Myocyte (in vitro differentiated cells): ENCODE data around the gene GABBR2. TPM values are rescaled to one million over a fixed set of nuclear protein-coding genes. Genes with fewer than 3 reads are reported as not detected.

Experiments used
- DNase-seq: peaks from one replicate; pipeline ENCODE4 v3.0.0-alpha.2; 2012; ENCODE audit warnings: low read depth
- total RNA-seq: library from RNA; depleted of rRNA; stranded (reverse); fragments of >200 nt; gene quantifications from 2 replicates; pipeline ENCODE4 v1.2.3, GENCODE V29; 2014

GABBR2 gene
- total RNA-seq, 1 donor from 2014 or later = 0.51 TPM

DNA sequence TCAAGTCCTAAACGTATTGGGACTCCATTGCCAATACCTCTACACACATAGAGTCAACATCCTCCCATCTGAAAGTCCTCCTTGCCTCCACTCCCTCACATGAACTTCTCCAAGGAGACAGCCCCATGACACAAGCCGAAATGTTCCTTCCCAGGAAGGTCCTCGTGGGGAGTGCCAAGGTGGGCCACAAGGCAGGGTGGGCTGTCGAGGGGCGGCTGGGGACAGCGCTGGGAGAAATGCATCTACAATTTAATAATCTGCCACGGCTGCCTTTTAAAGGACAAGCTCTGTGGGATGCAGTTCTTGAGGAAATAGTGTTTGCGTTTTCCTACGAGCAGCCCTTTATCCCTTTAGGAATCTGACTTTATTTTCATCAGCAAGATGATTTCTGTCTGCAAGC, 138.7 kb downstream of the GABBR2 start:
- DNase-seq = no peak

DNA sequence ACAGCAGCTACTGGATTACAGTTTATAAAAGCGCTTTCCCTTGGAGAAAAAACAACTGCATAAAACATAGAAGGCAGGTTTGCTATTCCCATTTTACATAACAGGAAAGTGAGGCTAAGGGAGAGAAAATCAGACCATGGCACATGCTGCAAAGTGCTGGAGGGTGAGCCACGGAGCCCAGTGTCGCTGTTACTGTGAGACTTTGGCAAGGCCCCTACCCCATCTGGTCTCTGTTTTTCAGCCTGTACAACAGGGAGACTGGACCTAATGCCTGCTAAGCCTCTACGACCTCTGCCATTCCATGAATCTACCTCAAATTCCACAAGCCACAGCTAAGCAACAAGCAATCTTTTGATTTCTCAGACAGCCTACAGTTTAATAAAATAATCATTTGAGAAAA, 139.2 kb downstream of the GABBR2 start:
- no peak for DNase-seq

DNA sequence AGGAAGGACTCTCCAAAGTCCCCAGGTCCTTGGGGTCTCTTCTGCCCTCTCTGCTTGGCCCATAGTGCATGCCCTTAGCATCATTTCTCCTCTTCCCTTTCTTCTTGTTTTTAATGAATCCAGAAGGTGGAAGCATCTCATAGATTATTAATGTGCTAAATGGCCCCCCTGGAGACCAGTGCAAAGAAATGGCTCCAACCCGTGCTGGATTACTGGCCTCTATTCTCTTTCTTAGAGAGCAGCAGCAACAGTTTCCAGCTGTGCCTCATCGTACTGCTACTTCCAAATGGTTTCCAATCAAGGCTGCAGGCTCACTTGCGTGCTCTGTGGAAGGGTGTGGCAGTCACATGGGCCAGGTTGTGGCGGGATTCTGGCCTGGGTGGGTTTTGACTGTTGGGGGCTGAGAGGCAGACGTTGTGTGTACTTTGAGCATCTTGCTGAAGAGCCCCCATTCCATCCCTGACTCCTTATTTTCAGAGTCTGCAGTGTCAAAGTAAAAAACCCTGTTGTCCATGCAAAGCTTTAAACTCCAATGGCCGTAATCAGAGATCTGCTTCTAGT, 139.7 kb downstream of the GABBR2 start:
- no peak for DNase-seq

DNA sequence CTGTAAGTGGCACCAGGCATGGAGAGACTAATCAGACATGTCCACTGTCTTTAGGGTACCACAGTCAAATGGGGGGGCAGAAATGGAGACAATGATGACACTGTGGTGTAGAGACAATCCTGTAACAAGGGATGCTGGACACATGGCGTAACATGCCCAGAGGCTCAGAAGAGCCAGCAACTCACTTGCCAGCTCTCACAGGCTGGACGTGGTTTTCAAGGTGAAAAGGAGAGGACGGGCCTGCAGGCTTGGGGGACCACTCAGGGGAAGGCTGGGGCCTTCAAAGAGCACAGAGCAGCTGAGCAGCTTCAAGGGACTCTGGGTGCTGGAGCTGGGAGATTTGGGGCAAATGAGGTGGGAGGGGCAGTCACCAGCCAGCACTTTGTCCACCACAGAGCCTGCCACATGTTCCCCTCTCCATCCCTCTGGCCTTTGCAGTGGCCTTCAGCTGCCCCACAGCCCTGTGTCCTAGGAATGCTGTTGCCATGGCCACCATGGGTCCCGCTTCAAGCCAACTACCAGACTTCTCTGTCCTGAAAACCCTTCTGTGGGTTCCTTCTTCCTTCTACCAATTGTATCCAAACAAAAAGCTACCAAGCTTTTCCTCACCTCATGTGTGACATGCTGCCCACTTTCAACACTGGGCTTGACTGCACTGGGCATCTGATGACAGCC, 140.4 kb downstream of the GABBR2 start:
- no peak for DNase-seq

GRCh38 chr9:98567540-98568233, 141.0 kb downstream of the GABBR2 start:
- DNase-seq = no peak

DNA sequence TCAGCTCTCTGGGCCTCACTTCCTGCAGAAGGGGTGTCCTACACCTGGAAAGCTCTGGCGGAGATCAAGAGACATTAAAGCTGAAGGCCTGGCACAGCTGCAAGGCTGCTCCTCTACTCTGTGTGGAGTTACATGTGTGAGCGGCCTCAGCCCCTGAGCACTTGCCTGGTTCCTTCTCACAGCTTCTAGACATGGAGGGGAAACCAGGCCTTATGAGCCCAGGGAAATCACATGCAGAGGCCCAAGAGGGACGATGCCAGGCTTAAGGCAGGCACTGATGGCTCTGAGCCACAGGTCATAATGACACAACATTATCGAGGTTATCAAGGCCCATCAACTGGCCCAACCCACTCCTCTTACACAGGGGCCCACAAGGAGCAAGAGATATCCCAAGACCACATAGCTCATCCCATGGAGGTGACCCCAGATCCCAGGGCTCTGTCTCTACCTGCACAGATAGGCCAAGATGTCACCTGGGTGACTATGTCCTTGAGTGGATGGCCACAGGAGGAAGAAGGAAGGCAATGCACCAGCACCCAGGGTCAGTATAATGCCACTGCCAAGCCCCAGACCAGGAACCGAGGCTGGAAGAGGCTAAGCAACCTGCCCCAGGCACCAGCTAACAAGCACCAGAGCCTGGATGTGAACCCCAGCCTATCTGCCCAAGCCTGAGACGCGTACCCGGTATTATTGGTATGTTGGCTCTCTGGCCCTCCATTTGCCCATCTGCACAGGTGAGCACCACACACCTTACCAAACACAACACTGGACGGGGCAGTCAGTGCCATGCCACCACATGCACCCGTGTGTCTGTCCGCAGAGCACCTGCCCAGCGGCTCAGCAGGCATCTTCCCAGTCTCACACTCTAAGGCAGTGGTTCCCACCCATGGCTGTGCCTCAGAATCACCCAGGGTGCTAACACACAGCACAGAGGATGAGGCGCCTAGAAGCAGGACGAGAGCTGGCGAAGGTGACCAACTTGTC, 143.3 kb downstream of the GABBR2 start:
- no peak for DNase-seq

GRCh38 chr9:98564714-98565113, 144.0 kb downstream of the GABBR2 start:
- no peak for DNase-seq

- DNase-seq = no peak
Measured at GRCh38 chr9:98563988-98564387, 144.7 kb downstream of the GABBR2 start.

DNA sequence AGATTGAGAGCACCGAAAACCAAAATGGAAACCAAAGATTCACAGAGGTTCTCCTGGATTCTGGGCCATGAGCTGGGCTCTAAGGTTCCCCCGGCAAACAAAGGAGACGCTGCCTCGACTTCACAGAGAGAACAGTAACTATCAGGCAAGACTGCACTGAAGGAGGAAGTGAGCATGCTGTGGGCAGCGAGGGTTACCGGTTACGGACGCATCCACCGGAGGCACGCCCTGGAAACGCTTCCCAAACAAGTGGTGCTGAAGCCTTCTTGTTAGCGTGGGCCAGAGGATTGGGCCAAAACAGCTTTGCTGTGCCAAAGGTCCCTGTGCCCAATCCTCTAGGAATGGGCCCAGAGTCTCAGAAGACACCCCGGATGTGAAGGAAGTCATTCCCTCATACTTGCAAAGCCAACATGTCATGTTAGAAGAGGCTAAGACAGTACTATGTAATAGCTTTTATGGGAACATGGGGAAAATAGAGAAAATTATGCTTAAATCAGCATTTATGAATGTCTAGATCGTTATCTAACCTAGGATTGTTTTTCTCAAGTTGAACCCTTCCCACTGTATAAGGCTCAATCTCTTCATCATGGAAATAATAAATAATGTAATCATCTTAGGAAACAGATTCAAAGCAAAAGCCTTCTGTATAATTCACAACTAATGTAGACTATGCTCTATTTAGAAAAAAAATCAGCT, 145.4 kb downstream of the GABBR2 start:
- no peak for DNase-seq

- no peak for DNase-seq
Measured at GRCh38 chr9:98559561-98559960, 149.2 kb downstream of the GABBR2 start.

- no peak for DNase-seq
Measured at GRCh38 chr9:98558575-98558974, 150.2 kb downstream of the GABBR2 start.

- DNase-seq = no peak
Measured at GRCh38 chr9:98556511-98556910, 152.2 kb downstream of the GABBR2 start.

DNA sequence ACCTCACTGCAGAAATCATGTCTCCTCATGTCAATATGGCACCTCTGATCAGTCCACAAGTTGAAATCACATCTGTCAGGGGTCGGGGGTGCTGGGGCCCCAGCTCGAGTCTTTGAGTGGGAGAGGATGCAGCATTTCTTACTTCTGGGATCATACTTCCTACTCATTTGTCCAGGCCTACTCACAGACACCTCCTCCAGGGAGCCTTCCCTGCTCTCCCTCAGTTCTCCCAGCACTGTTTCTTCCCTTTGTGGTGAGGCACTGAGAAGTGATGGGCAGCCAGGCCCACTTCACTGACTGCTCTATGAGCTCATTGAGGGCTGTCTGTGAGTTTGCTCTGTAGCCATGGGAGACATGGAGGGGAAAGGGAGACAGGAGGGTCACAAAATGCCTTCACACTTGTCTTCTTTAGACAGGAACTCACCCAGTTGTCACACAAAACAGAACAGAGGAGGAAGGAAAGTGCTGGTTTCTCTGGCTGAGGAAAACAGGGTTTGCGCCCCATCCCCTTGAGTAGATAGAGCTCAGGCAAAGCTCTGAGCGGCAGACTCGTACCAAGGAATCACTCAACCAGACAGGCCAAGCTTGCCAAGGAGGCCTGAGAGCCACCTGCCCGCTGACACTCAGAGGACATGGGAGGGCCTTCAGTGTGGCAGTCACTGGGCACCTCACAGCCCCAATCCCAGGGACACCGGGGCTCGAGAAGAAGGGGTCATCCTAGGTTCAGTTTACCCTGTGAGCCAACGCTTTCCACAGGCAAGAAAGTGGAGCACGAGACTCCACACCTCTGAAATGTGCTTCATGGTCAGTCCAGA, 152.9 kb downstream of the GABBR2 start:
- no peak for DNase-seq

DNA sequence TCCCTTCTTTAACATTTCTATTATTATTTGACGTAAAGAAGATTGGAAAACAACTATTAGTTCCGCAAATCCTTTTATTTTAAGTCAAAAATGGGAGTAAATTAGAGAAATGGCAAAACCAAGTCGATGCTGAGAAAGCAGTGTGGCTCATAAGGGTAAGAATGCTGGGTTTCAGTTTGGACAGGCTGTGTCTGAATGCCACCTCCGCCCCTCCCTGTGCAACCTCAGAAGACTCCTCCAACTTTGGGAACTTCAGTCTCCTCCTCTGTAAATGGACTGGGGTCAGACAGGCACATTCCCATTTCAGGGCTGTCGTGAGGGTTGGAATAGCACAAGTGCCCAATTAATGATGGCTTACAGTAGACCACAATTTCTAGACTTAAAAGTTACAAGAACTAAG, 154.0 kb downstream of the GABBR2 start:
- DNase-seq = no peak

DNA sequence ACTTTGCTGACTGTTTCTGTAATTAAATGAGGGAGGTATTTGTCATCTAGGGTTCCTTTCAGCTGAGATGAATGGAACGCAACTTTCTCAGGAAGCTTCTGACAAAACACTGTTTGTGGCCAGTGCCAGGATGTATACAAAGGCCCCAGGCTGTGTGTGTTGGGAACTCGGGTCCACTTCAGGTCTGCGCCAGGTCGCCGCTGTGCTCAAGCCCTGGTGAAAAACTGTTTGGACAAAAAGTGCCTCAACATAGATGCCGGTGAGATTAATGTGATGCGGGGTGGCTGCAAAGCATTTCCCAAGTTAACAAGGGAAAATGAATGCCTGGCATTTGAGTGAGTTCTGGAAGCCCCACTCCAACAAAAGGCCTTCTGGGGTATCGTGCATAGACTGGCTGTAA, 156.4 kb downstream of the GABBR2 start:
- no peak for DNase-seq

DNA sequence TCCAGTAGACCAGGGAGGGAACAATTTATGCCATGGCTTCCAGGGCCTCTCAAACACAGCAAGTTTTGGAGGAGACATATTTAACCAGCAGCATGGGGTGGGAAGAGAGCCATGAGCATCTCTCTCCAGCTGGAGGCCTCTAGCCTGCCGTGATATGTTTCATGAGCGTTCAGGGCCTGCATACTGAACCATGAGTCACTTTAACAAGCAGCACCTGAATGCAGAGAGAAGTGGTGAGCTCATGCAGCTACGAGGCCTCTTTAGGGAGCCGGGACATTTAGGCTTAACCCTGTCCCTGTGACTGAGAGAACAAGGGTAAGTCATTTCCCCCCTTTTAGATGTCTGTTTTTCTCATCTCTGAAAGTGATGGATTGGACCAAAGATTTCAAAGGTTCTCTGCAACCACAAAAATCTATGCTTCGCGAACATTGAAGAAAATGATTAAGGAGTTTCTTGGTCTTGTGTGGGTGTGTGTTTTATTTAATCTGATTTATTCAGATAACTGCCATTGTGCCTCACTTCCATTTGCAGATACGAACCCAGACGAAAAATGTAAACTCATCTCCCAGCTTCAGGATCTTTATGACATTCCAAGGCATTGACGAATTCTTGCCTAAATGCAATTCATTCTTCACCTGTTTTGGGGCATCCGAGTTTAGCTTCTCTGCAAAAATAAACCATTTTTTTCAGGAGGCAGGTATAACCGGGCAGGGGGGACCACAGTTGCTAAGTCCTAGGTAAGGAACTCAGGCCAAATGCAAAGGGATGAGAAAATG, 157.0 kb downstream of the GABBR2 start:
- no peak for DNase-seq

DNA sequence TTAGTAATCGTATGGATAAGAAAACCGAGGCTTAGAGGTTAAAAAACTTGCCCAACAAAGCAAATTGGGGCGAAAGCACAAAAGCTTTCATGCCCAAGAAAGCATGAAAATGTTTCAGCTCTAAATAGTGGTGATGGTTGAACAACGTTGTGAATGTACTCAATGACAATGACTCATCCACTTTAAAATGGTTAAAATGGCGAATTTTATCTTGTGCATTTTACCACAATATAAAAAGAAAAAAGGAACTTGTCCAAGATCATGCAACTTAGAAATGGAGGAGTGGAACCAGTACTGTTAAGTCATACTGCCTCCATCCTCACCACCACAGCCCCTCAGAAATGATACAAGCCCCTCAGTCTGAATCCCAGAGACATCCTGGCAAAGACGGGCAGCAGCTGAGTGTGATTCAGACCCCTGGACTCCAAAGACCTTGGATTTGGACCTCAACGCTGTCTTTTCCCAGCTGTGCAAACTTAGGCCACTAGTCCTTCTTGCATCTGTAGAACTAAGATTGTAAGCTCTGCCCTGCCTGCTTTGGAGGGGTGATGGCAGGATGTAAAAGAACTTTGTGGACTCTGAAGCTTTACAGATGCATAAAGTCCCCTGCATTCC, 158.4 kb downstream of the GABBR2 start:
- DNase-seq = no peak

GRCh38 chr9:98549401-98549800, 159.3 kb downstream of the GABBR2 start:
- no peak for DNase-seq

- DNase-seq = no peak
Measured at GRCh38 chr9:98547606-98548005, 161.1 kb downstream of the GABBR2 start.
